Left renal pelvis (tissue), 4 donors: ENCODE data around the gene ZNF385C. TPM values are rescaled to one million over a fixed set of nuclear protein-coding genes. Genes with fewer than 3 reads are reported as not detected.

Experiments
- DNase-seq, 4 donors: peaks; one replicate each; pipeline ENCODE4 v3.0.0-alpha.2; 2013; ENCODE audit warnings: low read depth in 4 of 4, low spot score in 3 of 4
- polyA plus RNA-seq, 4 donors: library from polyadenylated mRNA; unstranded; fragments of 120-200 nt; gene quantifications; one replicate each; pipeline ENCODE4 v1.2.1, GENCODE V29; 2013; ENCODE audit not compliant: insufficient read length in 4 of 4

Gene ZNF385C
- polyA plus RNA-seq, 4 donors: 5.1 to 9.3 (median 6.2) TPM

GRCh38 chr17:42126836-42127235 is 28.6 kb upstream of the ZNF385C start:
- no peak for DNase-seq

DNA sequence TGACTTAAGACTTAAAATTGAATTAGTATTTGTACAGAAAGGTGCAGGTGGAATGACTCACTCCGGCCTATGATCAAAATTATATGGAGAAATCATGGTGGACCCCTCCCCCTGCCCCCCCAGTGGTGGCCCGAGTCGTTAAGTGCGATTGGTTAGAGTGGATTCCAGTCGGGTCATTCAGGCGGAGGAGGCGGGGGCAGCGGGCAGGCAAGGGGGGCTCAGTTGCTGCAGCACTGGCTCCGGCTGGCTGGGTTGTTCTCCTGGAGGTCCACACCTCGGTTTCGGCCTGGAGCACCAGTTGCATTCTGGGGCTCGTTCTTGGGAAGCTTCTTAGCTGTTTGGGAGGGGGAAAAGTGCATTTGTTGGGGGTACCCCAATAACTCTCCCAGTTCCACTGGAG is 27.3 kb upstream of the ZNF385C start:
- DNase-seq: no peak

DNA sequence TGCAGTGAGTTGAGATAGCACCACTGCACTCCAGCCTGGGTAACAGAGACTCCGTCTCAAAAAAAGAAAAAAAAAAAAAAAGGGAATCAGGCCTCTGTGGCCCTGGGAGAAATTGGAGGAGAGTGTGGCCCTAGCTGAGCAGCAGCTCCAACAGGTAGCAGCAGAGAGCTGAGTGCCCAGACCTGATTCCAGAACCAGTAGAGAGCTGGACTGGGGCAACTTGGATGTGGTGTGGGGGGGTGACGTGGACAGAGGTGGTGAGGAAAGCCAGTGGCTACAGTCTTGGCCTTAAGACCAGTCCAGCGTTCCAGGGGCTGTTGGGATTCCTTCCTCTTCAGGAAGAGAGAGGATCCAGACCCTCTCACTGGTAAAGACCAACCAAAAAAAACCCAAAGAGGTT is 26.0 kb upstream of the ZNF385C start:
- no peak for DNase-seq

DNA sequence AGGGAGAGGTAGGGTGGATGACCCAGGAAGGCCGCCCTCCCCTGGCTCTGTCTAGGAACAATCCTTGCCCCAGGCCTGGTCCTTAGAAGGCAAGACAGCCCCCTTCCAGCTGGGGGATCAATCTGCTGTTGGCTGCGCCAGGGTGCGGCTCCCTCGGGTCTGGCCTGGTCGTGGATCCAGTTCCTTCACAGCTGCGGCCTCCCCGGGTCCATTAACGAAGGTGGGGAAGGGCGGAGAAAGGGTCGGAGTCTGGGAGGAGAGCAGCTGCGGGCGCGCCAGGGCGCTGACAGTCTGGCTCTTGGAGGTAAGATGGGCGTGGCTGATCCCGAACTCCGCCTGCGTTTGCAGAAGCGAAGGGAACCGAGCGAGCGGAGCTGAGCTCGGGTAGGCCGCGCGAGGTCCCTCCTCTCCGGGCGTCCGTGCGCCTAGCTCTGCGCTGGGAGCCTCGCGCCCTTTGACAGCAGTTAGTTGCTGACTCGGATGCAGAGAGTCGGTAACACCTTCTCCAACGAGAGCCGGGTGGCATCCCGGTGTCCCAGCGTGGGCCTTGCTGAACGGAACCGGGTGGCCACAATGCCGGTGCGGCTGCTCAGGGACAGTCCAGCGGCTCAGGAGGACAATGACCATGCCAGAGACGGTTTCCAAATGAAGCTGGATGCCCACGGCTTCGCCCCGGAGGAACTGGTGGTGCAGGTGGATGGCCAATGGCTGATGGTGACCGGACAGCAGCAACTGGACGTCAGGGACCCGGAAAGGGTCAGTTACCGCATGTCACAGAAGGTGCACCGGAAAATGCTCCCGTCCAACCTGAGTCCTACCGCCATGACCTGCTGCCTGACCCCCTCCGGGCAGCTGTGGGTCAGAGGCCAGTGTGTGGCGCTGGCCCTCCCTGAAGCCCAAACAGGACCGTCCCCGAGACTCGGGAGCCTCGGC is 24.4 kb upstream of the ZNF385C start, which contains the start of gene HSPB9:
Gene HSPB9 (plus strand): TSS at position 434 of the 933 bp plus-strand sequence. CDS start 47 bp downstream, at position 481.
- no peak for DNase-seq

- DNase-seq: no peak
Measured at GRCh38 chr17:42120770-42121769, 22.8 kb upstream of the ZNF385C start, which contains the start of gene KAT2A. TSS of gene KAT2A (minus strand) at chr17:42121367. CDS start at chr17:42121304, 63 bp downstream.

DNA sequence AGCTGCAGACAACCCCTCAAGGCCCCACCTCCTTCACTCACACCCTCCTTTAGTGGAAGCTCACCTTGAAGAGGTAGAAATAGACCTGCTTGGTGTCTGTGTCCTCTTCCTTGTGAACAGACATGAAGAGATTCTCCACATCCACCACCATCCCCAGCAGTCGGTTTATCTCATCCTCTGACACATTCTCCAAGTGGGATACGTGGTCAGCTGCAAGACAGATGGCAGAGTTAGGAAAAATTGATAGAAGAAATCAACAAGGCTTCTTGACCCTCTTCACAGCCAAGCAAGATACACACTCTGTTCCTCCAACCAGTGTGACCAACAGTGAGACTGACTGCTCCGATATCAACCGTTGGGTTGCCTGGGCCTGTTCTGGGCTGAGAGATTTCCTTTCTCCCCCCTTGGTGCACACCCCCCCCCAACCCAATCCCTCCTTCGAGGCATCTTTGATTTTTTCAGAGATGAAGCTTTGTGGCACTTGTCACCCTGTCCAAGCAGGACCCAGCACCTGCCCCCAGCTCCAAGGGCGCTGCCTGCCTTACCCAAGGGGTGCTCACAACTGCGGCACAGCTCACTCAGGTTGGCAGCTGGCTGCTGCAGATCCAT is 22.0 kb upstream of the ZNF385C start:
- DNase-seq: no peak

- DNase-seq: no peak
Measured at GRCh38 chr17:42119301-42119700, 21.0 kb upstream of the ZNF385C start.

- DNase-seq: no peak
Measured at GRCh38 chr17:42118545-42118944, 20.3 kb upstream of the ZNF385C start.

DNA sequence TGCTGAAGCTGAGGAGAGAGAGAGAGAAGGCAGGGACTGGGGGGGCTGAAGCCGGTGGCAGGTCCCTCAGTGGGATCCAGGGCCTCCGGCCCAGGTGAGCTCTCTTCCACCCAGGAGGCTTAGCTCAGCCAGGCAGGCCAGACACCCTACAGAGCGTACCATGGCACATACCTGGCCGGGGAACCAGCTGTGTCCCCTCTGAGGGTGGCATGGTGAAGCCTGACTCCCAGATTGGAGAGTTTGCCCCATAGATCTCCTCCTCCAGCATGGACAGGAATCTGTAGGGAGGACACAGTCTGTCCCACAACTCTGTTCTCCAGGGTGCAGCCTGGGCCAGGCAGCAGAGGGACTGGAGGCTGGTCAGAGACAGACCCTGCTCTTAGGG is 19.8 kb upstream of the ZNF385C start:
- no peak for DNase-seq

DNA sequence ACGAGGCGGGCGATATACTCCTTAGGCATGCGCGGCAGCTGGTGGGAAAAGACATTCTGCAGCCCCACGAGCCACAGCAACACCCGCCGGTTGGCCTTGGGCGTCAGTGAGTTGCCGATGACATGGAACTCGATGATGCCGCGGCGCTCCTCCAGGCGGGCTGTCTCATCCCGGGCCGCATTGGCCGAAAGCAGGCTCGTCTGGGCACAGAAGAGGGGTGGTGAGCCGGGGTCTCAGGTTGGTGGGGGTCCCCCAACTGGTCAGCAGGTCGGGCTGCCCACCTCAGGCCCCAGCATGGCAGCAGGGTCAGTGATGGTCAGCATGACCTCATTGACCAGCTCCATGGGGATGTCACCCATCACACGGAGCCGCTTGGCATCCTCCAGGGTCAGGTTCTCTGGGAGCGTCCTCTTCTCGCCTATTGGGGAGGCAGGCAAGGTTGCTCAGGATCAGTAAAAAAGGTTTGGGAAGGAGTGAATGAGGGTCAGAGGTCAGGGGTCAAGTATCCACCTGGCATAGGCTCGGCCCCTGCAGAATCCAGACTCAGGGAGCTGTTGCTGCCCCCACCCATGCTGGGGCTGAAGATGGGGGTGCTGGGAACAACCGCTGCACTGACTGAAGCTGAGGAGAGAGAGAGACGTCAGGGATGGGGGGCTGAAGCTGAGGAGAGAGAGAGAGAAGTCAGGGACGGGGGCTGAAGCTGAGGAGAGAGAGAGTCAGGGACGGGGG is 19.3 kb upstream of the ZNF385C start:
- DNase-seq: no peak

DNA sequence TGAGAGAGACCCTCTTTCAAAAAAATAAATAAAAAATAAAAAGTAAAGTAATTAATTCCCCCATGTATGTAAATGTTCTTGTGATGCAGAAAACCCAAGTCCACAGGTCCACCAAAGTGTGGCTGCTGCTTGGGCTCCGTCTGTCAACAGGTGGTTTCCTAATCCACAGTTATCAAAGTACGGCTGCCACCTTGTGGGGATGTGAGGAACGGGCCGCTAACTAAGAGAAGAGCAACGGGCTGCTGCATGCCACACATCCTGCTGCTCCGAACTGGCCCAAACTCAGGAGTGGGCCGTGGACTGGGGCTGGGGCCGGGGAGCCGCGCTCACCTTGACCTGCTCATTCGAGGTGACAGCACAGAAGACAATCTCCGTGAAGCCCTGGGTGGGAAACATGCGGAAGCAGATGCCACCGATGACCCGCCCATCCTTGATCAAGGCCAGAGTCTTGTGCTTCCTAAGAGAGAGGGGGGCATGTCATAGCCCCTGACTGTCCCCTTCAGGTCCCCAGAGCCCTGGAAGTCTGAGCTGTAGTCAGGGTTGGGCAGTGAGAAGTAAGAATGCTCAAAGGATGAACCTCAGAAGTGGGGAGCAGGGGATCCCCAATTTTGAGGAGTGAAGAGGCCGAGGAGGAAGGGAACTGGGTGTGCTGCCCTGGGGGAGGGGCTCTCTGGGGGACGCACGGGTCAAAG is 18.6 kb upstream of the ZNF385C start:
- no peak for DNase-seq

DNA sequence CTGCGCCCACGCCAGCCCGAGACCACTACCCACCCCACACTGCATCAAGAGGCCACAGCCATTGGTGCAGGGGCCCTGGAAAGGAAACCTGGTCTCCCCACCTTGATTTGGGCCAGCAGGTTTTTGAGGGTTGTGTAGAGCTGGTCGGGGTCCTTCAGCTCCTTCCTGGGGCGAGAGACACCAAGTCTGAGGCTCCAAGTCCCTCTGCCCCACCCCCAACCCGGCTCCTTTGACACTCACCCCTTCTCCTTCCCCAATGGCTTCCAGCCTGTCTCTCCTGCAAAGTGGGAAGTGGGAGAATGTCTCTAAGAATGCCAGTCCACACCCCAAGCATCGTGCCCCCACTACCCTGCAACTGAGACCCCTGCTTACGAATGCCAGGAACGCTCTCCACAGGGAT is 15.8 kb upstream of the ZNF385C start:
- DNase-seq: no peak

DNA sequence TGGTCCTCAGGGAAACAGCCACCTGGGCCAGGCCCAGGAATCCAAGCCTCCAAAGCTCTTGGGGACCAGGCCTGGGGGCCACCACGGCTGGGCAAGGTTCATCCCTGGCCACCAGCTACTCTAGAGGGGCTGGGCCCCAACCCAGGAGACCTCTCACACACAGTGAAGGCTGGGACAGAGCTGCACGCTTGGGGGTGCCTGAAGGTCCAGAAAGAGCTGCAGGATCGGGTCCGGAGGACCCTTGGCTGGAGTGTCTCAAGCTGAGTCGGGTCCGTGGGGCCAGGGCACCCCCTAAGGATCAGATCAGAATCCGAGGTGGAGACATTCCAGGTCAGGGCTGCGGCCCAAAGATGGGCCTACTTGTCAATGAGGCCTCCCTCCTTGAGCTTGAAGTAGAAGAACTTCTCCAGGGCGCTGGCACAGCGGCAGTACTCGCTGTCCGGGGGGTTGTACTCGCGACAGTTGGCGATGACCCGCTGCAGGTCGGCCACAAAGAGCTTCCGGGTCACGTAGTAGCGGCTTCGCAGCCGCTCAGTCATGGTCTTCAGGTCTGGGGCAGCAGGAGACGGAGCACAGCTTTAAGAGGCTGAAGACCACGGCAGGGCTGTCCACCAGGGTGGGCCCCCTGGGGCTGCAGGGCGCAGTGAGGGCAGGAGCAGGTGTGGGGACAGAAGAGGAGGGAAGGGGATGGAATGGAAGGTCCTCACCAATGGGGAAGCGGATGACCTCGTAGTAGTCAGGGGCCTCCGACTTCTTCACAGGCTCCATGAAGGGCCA is 15.2 kb upstream of the ZNF385C start:
- no peak for DNase-seq

GRCh38 chr17:42112552-42113176 is 14.4 kb upstream of the ZNF385C start, which contains the start of gene DHX58:
TSS of gene DHX58 (minus strand) at chr17:42112714. CDS start at chr17:42111892, 822 bp downstream.
- DNase-seq: no peak

DNA sequence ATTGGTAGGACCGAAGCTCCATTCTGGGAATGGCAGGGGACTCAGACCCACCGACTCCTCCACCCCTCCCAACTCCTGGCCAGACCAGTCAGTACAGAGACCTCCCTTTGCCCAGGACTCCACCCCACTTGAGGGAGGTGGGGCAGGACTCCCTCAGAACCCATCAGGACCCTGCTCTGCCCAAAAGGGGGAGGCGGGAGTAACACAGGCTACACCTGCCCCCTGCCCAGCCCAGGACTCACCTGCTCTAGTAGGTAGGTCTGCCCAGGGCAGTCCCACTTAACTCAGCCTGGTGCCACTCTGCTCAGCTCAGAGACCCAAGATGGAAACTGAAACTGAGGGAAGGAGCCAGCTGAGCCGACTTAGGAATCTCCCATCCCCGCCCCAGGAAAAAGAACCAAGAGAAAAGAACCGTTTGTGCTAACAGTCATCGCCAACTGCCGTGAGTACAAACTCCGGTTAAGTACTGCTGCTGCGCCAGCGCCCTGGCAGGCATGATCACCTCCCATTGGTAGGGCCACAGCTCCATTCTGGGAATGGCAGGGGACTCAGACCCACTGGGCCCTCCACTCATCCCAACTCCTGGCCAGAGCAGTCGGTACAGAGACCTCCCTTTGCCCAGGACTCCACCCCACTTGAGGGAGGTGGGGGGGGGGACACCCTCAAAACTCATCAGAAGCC is 13.7 kb upstream of the ZNF385C start:
- no peak for DNase-seq

- no peak for DNase-seq
Measured at GRCh38 chr17:42111265-42111636, 13.0 kb upstream of the ZNF385C start.
